Right lobe of liver (tissue), 4 donors: ENCODE data around the gene RFX3.

Source experiments
- POLR2A ChIP-seq: fragments of 450-650 bp; IDR thresholded peaks from one replicate; pipeline ENCODE4 v1.6.1; 2017; ENCODE audit warnings: antibody characterized with exemption, mild to moderate bottlenecking
- TF ChIP-seq, protein P1 (sequence below), 4 donors: fragments of 200-600 bp in 3 of 4; fragments of 450-650 bp in 1 of 4; IDR thresholded peaks; one replicate each; pipeline versions ENCODE4 v1.5.1 to v1.8.0; 2016 to 2022; ENCODE audit warnings: antibody characterized with exemption in 4 of 4, mild to moderate bottlenecking in 2 of 4
- donor health status: DM: no; HTN: no; CAD: no.
- donor health status: DM: no; HTN: no; CAD: no.
- donor health status: DM: no; HTN: yes; CAD: no.

- TF ChIP-seq, protein P1, sequence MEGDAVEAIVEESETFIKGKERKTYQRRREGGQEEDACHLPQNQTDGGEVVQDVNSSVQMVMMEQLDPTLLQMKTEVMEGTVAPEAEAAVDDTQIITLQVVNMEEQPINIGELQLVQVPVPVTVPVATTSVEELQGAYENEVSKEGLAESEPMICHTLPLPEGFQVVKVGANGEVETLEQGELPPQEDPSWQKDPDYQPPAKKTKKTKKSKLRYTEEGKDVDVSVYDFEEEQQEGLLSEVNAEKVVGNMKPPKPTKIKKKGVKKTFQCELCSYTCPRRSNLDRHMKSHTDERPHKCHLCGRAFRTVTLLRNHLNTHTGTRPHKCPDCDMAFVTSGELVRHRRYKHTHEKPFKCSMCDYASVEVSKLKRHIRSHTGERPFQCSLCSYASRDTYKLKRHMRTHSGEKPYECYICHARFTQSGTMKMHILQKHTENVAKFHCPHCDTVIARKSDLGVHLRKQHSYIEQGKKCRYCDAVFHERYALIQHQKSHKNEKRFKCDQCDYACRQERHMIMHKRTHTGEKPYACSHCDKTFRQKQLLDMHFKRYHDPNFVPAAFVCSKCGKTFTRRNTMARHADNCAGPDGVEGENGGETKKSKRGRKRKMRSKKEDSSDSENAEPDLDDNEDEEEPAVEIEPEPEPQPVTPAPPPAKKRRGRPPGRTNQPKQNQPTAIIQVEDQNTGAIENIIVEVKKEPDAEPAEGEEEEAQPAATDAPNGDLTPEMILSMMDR (IDR thresholded peaks at IDR 0.05), result no peak
- no peak for TF ChIP-seq POLR2A
Observed at GRCh38 chr9:3238236-3238635, 287.6 kb downstream of the RFX3 start.
